HTERT RPE-1 (cell line): Measurements from ENCODE around the gene CPXM2.

Experiments
- in situ Hi-C: fragments of 300-500 bp; cut with MboI; formaldehyde crosslinking; loops from 4 replicates; pipeline ENCODE4 v1.14.3; 2020; ENCODE audit warnings: low sequenced_read_pairs

CPXM2 gene

GRCh38 chr10:123804716-123805115 is 86.9 kb downstream of the CPXM2 start:
- in situ Hi-C loops, result no loop called here

DNA sequence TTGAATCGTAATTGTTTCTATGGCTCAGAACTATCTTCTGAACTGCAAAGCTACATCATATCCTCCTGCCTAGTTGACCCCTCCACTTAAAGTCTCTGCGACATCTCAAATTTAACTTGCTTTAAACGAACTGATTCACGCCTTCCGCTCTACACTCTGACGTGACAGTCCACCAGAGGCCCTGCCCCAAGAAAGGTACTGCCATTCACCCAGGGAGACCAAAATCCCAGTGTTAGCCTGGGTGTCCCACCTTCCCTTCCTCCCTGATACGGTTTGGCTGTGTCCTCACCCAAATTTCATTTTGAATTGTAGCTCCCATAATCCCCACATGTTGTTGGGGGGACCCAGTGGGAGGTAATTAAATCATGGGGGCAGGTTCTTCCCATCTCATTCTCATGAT is 90.8 kb downstream of the CPXM2 start:
- in situ Hi-C loops, result no loop called here

GRCh38 chr10:123800289-123800688 is 91.3 kb downstream of the CPXM2 start:
- in situ Hi-C loops, result no loop called here

DNA sequence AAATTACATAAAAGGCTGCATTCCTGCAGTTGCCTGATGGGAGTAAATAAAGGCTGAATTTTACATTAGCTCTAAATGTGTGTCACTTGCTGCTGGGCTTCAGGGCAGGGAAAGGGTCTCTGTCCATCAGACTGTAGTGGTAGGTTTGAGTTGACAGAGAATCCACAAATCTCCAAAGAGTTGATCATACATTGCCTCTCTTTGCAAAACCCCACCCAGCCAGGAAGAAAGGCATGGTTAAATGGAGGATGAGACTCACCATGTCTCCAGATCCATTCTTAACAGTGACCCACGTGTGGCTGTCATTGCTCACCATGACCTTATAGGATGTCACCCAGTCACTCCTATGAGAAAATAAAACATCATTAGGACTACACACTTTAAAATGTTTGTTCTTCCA is 92.8 kb downstream of the CPXM2 start:
- in situ Hi-C loops, result no loop called here

GRCh38 chr10:123797813-123798212 is 93.8 kb downstream of the CPXM2 start:
- in situ Hi-C loops, result no loop called here

- in situ Hi-C loops, result no loop called here
Observed at GRCh38 chr10:123796736-123797135, 94.9 kb downstream of the CPXM2 start.

- in situ Hi-C loops, result no loop called here
Observed at GRCh38 chr10:123795846-123796590, 95.6 kb downstream of the CPXM2 start.

GRCh38 chr10:123795196-123795780 is 96.3 kb downstream of the CPXM2 start:
- in situ Hi-C loops, result no loop called here

DNA sequence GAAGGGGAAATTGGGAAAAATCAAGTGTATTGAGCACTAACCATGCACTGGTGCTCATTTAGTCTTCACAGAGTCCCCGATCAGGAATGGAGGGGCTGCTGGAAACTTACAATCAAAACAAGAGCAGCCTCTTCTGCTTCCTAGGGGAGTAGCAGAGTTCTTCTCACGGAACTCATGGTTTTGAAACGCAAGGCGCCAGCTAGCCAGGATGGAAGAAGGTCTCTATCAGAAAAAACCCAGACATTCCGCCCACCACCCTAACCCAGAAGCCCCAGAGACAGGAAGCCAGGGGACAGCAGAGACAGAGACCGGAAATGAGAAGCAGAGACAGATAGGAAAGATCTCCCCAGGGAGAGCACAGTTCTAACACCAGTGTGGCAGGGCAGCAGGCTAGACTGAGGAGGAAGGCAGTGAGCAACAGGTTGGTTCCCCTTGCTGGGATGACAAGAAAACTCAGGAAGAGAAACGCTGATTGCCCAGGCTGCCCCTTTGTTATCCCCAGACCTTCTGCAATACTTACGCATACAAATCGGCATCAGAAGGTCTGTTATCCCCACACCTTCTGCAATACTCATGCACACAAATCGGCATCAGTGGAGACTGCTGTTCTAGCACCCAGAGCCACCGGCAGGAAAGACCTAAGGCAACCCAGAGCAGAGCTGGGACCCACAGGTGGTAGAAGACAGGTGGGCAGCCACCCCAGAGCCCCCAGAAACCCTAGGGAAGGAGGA is 99.2 kb downstream of the CPXM2 start:
- in situ Hi-C loops, result no loop called here

DNA sequence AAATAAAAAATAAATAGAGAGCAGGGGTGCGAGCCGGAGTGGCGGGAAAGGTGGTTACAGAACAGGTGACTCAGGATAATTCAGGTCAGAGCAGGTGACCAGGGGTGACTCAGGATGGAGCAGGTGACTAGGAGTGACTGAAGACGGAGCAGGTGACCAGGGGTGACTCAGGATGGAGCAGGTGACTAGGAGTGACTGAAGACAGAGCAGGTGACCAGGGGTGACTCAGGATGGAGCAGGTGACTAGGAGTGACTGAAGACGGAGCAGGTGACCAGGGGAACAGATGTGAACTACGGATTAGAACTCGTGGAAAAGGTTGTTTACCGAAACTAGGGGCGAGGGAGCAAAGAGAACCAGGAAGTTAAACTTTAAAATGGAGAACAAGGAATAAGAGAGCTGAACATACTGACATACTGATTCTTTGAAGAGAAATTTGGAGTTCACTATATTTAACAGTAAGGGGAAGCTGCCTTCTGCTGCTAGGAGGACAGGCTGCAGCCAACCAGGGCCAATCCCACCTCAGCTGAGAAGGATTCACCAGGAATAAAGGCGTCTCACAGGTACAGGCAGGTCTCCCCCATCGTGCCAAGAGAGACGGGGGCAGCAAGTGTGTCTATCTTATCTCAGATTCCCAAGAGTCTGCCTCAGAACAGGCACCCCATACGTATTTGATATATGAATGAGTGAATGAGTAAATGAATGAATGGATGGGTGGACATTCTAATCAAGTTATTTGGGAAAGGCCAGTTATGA is 101.3 kb downstream of the CPXM2 start:
- in situ Hi-C loops, result no loop called here

- in situ Hi-C loops, result no loop called here
Observed at GRCh38 chr10:123788981-123789380, 102.6 kb downstream of the CPXM2 start.

DNA sequence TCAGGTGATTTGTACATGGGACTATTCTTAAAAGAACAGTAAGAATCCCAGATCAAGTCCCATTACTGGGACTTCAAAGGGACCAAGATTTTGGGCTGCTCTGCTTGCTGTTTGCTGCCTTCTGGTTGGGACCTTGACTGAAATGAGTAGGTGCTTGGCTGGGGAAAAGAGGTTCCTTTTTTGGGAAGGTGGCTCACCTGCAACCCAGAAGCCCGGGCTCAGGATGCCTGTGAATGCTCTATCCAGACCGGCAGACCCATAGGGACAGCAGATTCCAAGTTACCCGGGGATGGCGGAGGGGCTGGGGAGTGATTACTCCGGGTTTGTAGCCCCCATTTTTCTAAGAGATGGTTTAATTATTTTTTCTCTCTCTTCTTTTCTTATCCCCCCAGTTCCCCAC is 104.0 kb downstream of the CPXM2 start:
- in situ Hi-C loops, result no loop called here

- in situ Hi-C loops, result no loop called here
Observed at GRCh38 chr10:123786896-123787295, 104.7 kb downstream of the CPXM2 start.

- in situ Hi-C loops, result no loop called here
Observed at GRCh38 chr10:123786306-123786705, 105.3 kb downstream of the CPXM2 start.

GRCh38 chr10:123784646-123785045 is 107.0 kb downstream of the CPXM2 start:
- in situ Hi-C loops, result no loop called here

DNA sequence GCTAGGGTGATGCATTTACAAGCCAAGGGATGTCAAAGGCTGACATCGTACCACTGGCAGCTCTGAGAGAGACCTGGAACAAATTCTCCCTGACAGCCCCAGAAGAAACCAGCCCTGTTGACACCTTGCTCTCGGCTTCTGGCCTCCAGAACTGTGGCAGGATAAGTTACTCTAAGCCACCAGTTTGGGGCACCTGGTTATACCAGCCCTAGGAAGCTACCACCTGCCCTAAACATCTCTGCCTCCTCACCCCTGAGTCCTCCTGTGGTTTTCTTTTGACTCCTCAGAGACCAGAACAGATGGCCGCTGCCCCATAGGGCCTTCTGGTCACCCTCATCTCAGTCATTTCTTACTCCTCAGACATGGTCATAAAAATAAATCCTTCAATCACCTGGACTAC is 107.4 kb downstream of the CPXM2 start:
- in situ Hi-C loops, result no loop called here

DNA sequence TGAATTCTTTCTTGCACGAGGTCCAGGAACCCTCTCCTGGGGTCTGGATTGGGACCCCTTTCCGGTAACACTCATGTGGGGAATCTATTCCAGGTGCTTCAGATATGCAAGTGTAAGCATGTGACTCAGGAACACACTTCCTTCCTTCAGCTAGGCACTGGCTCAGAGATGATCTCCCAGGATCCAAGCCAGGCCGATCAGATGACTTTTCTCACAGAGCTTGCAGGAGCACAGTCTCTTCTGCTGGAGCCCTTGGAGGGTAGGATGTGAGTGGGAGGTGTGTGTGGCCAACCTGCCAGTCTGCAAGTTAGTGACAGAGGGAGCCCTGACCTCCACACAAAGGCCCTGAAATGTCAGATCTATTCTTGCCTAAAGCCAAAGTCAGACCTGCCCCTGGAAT is 108.3 kb downstream of the CPXM2 start:
- in situ Hi-C loops, result no loop called here

GRCh38 chr10:123782549-123782948 is 109.1 kb downstream of the CPXM2 start:
- in situ Hi-C loops, result no loop called here

DNA sequence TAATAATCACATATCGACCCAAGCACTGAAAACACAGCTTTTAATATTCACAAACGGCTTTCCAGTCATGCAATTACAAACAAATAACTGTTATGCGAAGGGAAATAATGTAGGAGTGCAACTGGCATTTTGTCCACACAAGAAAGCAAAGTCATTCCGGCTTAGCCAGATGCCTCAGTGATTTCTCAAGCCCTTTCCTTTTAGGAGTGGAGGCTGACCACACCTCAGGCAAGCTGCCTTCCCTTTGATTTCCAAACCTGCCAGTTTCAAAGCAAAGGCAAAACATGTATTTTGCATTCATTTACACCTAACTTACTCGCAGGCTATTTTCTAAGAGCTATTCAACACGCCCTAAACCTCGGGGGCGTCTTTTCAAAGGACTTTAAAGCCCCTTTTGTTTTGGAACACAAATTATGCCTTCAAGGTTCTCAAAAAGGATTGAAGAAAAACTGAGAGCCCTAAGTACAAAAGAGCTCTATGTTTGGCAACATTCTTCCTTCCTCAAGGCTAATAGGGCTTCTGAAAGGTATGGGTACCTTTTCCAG is 109.6 kb downstream of the CPXM2 start:
- in situ Hi-C loops, result no loop called here

- in situ Hi-C loops, result no loop called here
Observed at GRCh38 chr10:123781324-123781900, 110.2 kb downstream of the CPXM2 start.
